Testis (tissue), 3 donors: Measurements from ENCODE around the gene H3-3A. TPM values are rescaled to one million over a fixed set of nuclear protein-coding genes. Genes with fewer than 3 reads are reported as not detected.
A peak's percentile ranks its signal among the peaks of the same experiment; 100 is the strongest.

ENCODE experiments used
- DNase-seq: peaks from one replicate; pipeline ENCODE4 v3.0.0-alpha.2; 2019
- H3K27ac ChIP-seq, 2 donors: fragments of 200-600 bp; sonication (generic); one replicate each; pipeline ENCODE4 v1.5.1; 2019
- H3K27me3 ChIP-seq: fragments of 200-600 bp; sonication (generic); one replicate; pipeline ENCODE4 v1.5.1; 2019
- H3K36me3 ChIP-seq: fragments of 200-600 bp; sonication (generic); one replicate; pipeline ENCODE4 v1.5.1; 2017; ENCODE audit warnings: low read depth; ENCODE audit errors: missing control alignments
- H3K4me1 ChIP-seq: fragments of 200-600 bp; sonication (generic); one replicate; pipeline ENCODE4 v1.5.1; 2019
- H3K4me3 ChIP-seq, 2 donors: fragments of 200-600 bp; sonication (generic); one replicate each; pipeline ENCODE4 v1.5.1; 2017 to 2019
- H3K9me3 ChIP-seq: fragments of 200-600 bp; sonication (generic); one replicate; pipeline ENCODE4 v1.5.1; 2017
- POLR2A ChIP-seq: fragments of 450-650 bp; IDR thresholded peaks from one replicate; pipeline ENCODE4 v1.6.1; 2017; ENCODE audit warnings: antibody characterized with exemption, mild to moderate bottlenecking, moderate library complexity
- WGBS, 2 donors: methylation state at CpG; one replicate each; pipeline ENCODE4 v1.1.5; 2018; 5-methylcytosine and 5-hydroxymethylcytosine counted together
- intact Hi-C: fragments of 100-400 bp; cut with DNase I; formaldehyde crosslinking; loops from one replicate; pipeline ENCODE4 v1.15.1; 2023; ENCODE audit warnings: low total_unique reads
- polyA plus RNA-seq: library from polyadenylated mRNA; stranded (reverse); fragments of 350-450 nt; fragmentation: Illumina TruSeq; extraction: RNeasy Lipid Tissue Mini Kit (QIAGEN cat#74804); gene quantifications from one replicate; pipeline ENCODE4 v1.2.3, GENCODE V29; 2014; ENCODE audit warnings: low read depth, low replicate concordance; ENCODE audit not compliant: insufficient read depth
- total RNA-seq, 2 donors: library from RNA; depleted of rRNA; stranded (reverse); fragments of >200 nt; gene quantifications; one replicate each; pipeline ENCODE4 v1.2.3, GENCODE V29; 2016
- TF ChIP-seq, protein P1 (sequence below), 3 experiments: fragments of 450-650 bp in 2 of 3; fragments of 200-600 bp in 1 of 3; sonication (generic) in 1 of 3; IDR thresholded peaks; one replicate each; pipeline ENCODE4 v1.5.1; 2016 to 2019; ENCODE audit warnings: antibody characterized with exemption in 3 of 3, mild to moderate bottlenecking in 2 of 3, moderate library complexity in 1 of 3

The H3-3A gene
- total and polyA plus RNA-seq, 3 donors from 2014 or later: 272 to 439 (median 367) TPM

DNA sequence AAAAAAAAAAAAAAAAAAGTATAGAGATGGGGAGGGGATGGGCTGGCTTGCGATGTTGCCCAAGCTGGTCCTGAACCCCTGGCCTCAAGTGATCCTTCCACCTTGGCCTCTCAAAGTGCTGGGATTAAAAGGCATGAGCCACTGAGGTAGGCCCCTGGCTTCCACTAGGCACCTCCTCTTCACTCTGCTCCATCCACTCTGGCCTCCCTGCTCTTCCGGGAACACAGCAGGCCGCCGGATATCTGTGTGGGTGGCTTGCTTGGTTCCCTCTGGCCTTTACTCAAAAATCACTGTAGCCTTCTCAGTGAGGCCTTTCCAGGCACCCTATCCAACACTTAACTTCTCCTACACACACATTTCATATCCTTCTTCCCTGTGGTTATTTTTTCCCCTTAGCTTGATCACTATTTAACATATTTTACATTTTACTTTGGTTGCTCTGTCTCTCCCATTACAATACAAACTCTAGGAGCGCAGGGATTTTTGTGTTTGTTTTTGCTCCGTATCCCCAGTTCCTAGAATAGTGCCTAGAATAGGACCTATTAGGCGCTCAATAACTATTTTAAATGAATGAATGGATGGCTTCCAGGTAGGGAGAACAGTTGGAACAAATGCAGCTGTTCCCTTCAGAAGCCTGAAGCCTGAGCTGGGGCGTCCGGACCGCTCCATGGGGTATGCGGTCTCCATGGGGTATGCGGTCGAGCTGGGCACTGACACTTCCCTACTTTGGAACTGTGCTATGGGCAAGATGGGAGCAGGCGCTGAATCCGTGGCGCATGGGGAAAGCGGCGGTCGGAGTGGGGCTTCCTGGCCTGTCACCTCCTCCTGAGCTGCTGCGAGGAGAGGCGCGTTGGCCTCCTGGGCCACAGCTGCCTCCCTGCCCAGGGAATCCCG lies 46.7 kb downstream of the H3-3A start:
- Histone ChIP-seq H3K36me3 (no peaks in the 10 kb centered on the region), H3K27me3 (no peaks in the 10 kb centered on the region), H3K4me3 (peak overlapping the region; percentile 80 to 84), H3K4me1 (peaks cover 26% of the 10 kb centered on the region), H3K27ac (peak overlapping the region; percentile 94 to 97), H3K9me3 (no peaks in the 10 kb centered on the region)
- WGBS, 2 donors: 8 to 15% methylated on average over 10 to 23 of the region's 23 CpGs
- peak; percentile 64 for DNase-seq
- TF ChIP-seq, protein P1, sequence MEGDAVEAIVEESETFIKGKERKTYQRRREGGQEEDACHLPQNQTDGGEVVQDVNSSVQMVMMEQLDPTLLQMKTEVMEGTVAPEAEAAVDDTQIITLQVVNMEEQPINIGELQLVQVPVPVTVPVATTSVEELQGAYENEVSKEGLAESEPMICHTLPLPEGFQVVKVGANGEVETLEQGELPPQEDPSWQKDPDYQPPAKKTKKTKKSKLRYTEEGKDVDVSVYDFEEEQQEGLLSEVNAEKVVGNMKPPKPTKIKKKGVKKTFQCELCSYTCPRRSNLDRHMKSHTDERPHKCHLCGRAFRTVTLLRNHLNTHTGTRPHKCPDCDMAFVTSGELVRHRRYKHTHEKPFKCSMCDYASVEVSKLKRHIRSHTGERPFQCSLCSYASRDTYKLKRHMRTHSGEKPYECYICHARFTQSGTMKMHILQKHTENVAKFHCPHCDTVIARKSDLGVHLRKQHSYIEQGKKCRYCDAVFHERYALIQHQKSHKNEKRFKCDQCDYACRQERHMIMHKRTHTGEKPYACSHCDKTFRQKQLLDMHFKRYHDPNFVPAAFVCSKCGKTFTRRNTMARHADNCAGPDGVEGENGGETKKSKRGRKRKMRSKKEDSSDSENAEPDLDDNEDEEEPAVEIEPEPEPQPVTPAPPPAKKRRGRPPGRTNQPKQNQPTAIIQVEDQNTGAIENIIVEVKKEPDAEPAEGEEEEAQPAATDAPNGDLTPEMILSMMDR (IDR thresholded peaks at IDR 0.05): peak in 1 of 3 experiments; percentile 39
- no peak for TF ChIP-seq POLR2A
- intact Hi-C loops: no loop called here

DNA sequence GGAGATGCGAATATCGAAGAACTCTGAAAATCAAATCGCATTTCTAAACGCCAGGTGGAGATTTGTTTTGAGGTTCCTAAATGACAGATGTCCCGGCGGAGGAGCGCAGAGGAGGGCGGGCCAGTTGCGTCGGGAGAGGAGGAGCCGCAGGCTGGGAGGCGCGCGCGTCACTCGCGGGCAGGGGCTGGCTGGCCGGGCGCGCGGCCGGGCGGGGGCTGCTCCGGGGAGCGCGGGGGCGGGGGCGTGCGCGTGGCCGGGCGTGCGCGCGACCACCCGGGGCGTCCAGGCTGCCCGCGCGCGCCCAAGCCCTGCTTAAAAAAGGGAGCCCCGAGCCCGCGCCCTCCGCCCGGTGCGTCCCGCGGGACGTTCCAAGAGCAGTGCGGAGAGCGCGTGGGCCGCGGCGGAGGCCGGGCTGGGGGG lies 47.3 kb downstream of the H3-3A start:
- Histone ChIP-seq H3K4me3 (peak overlapping the region; percentile 80 to 84), H3K27ac (peak overlapping the region; percentile 96 to 97), H3K36me3 (no peaks in the 10 kb centered on the region), H3K27me3 (no peaks in the 10 kb centered on the region), H3K4me1 (peaks cover 26% of the 10 kb centered on the region), H3K9me3 (no peaks in the 10 kb centered on the region)
- 0% methylated on average over 36 of the region's 57 CpGs; no CpG with 5 or more reads in 1 of the 2 donors for WGBS, 2 donors
- intact Hi-C loops: loop anchor here (5.0 kb wide), 1 partner anchor 48 kb away; the partner anchor contains the start of gene H3-3A
- TF ChIP-seq, protein P1 (IDR thresholded peaks at IDR 0.05): no peak
- no peak for TF ChIP-seq POLR2A
- peak; percentile 94 for DNase-seq

DNA sequence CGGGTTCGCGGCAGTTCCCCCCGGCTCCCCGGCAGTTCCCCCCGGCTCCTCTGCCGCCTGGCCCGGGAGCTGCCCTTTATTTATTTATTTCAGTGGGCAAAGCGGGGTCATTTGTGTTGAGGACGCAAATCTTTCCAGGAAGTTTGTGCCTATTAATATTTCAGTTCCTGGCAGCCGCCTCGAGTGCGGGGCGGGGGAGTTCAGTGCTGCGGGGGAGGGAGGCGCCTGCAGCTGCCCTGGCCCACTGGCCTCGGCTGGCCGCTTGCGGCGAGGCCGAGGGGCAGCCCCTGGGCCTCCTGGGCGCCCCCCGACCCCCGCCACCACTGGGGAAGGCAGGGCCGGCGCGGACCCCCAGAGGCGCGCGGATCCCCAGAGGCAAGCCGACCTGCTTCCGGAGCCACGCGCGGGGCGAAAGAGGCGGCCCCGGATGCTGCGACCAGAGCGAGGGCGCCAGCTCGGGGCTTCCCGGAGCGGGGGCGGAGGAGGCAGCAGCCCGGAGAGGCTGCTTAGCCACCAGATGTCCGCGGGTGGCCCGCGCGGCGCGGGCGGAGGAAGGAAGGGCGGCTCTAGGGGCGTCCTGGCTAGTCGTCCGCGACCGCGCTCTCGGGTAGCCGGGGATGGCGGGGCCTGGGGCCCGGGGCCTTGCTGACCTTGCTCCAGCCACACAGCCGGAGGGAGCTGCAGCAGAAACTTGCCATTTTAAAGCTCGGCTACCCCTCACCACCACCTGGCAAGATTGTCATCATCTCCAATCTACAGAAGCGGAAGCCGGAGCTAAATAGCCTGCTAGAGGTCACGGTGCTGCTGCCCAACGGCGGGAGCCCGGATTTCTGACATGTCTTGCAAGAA lies 48.0 kb downstream of the H3-3A start:
- TF ChIP-seq POLR2A: no peak
- TF ChIP-seq, protein P1 (IDR thresholded peaks at IDR 0.05): no peak
- Histone ChIP-seq H3K36me3 (no peaks in the 10 kb centered on the region), H3K4me3 (peak overlapping the region; percentile 80 to 84), H3K4me1 (peaks cover 26% of the 10 kb centered on the region), H3K27ac (peak overlapping the region; percentile 96 to 97), H3K27me3 (no peaks in the 10 kb centered on the region), H3K9me3 (no peaks in the 10 kb centered on the region)
- WGBS, 2 donors: 0% methylated on average over 18 to 64 of the region's 73 CpGs
- intact Hi-C loops: loop anchor here (5.0 kb wide), 1 partner anchor 48 kb away; the partner anchor contains the start of gene H3-3A
- peak; percentile 55 for DNase-seq

DNA sequence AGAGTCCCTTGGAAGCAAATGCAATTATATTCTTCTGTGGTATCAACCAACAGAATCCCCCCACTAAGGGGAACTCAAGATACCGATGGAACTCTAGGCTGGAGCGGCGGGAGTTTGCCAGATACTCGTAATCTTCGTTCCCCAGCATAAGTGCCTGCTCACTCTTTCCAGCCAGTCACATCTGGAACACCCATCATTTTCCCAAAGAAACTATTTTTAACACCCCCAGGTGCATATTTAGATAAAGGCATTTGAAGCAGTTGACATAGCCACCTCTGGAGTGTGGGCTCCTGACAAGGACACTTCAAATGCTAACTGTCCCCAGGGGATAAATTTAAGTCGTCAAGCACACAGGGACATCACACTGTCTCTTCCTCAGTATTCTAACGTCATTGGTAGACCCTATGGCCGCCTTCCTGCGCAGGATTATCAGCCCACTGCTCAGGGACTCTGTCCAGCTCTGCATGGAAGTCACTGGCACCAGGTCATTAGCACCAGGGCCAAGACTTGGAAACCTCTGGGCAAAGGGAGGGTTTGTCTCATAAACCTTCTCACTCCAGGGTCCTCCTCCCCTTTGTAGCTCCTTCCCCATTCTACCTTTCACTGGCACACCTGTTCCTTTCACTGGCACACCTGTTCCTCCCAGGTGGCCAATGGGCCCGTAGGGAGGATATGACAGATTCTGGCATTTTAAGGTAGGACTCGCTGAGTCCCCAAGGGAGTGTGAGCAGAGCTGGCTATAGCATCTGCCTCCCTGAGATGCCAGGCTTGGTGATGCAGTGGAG lies 48.8 kb downstream of the H3-3A start:
- 26 to 30% methylated on average over 11 of the region's 11 CpGs for WGBS, 2 donors
- H3K27ac ChIP-seq: peak overlapping the region; percentile 96 to 97
- no peaks in the 10 kb centered on the region for H3K9me3 ChIP-seq
- intact Hi-C loops: loop anchor here (5.0 kb wide), 1 partner anchor 49 kb away; the partner anchor contains the start of gene H3-3A
- TF ChIP-seq, protein P1 (IDR thresholded peaks at IDR 0.05): no peak
- TF ChIP-seq POLR2A: no peak
- DNase-seq: no peak
- H3K4me1 ChIP-seq: peaks cover 26% of the 10 kb centered on the region
- H3K36me3 ChIP-seq: no peaks in the 10 kb centered on the region
- H3K4me3 ChIP-seq: peak overlapping the region; percentile 80 to 84
- no peaks in the 10 kb centered on the region for H3K27me3 ChIP-seq
